ENCODE results near the gene ENGASE. TPM values are rescaled to one million over a fixed set of nuclear protein-coding genes. Genes with fewer than 3 reads are reported as not detected.

The ENGASE gene
- total RNA-seq, 1 experiment from 2014 or later: 50.0 TPM

DNA sequence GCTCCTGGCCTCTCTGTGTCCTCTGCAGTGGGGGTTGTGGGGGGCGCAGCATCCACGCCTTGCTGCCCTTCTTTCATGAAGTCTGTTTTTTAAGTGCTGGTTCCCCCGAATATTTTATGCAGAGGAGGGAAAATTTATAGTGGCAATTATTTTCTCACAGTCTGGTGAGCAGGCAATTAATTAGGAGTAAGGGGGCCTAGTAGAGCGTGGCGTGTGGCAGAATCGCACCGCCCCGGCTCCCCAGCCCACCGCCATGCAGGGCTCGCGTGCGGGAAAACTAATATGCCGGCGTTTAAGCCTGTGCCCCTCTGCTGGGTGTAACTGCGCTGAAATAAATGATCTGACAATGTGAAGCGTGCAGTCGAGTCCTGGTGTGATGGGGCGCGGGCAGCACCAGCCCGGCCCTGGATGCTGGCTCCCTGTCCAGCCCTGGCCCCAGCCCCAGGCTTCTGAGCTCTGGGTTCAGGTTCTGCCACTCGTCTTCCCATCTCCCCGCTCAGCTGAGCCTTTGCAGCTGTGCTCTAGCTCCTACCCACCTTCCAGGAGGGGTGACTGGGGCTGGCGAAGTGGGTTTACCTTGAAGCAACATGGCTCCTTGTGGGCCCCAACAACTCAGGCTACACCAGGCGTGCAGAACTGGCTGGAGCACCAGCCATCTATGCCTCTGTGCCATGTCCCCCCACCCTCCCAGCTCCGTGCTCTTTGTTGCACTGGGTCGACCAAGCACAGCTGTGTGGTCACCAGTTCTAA, 13.8 kb downstream of the ENGASE start:
- no peaks in the 10 kb centered on the region for H3K9me3 Mint-ChIP-seq (ENCODE audit: unreplicated experiment)
- Histone ChIP-seq H3K4me3 (ENCODE audit: low read depth, low read length) (no peak overlapping the region), H3K36me3 (ENCODE audit: control insufficient read depth, insufficient read depth, low read length) (peaks cover 1% of the 10 kb centered on the region), H3K9me3 (no peaks in the 10 kb centered on the region), H3K27me3 (replicated peaks; ENCODE audit: control insufficient read depth, insufficient read depth, low read length) (no peaks in the 10 kb centered on the region), H3K4me1 (no peaks in the 10 kb centered on the region)
- no peak overlapping the region for H3K27ac Mint-ChIP-seq (ENCODE audit: unreplicated experiment)
- intact Hi-C loops (cut with micrococcal nuclease; ENCODE audit: unreplicated experiment): no loop called here
- POLR2A ChIA-PET: no interaction called here
- BruUV-seq (replicated peaks): no TSS peak
- H3K36me3 Mint-ChIP-seq (ENCODE audit: insufficient read depth, unreplicated experiment): peaks cover 13% of the 10 kb centered on the region
- TF ChIP-seq, protein P1, sequence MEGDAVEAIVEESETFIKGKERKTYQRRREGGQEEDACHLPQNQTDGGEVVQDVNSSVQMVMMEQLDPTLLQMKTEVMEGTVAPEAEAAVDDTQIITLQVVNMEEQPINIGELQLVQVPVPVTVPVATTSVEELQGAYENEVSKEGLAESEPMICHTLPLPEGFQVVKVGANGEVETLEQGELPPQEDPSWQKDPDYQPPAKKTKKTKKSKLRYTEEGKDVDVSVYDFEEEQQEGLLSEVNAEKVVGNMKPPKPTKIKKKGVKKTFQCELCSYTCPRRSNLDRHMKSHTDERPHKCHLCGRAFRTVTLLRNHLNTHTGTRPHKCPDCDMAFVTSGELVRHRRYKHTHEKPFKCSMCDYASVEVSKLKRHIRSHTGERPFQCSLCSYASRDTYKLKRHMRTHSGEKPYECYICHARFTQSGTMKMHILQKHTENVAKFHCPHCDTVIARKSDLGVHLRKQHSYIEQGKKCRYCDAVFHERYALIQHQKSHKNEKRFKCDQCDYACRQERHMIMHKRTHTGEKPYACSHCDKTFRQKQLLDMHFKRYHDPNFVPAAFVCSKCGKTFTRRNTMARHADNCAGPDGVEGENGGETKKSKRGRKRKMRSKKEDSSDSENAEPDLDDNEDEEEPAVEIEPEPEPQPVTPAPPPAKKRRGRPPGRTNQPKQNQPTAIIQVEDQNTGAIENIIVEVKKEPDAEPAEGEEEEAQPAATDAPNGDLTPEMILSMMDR (IDR thresholded peaks at IDR 0.05; ENCODE audit: insufficient read depth in 1 of 2, low read depth in 1 of 2, low read length in 1 of 2, severe bottlenecking in 1 of 2, unreplicated experiment in 1 of 2): no peak
- no peak overlapping the region for H3K4me3 Mint-ChIP-seq (ENCODE audit: unreplicated experiment)
- H3K27me3 Mint-ChIP-seq (ENCODE audit: insufficient read depth, unreplicated experiment): no peaks in the 10 kb centered on the region
- CTCF ChIA-PET: interaction anchor here (0.8 to 1.6 kb wide), 10 partner anchors 14 to 305 kb away, joined by 3 to 18 read pairs (median 4); partner anchors contain the start of gene ENGASE
- no peaks in the 10 kb centered on the region for H3K4me1 Mint-ChIP-seq (ENCODE audit: low read depth, unreplicated experiment)
- DNase-seq: no peak

DNA sequence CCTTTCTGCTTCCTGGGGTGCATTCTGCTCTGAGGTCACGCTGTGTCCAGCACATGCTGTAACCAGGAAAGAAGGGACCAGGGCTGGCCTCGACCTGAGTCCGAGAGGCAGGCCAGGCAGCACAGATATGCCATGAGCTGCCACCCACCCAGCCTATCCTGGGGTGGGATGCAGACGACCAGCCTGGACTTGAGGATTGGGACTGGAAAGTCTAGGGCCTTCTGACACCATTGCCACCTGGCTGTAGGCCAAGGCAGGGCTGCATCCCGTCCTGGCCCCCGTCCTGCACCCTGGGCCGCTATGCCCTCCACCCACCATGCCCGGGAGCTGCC, 14.3 kb downstream of the ENGASE start:
- no peak overlapping the region for H3K27ac Mint-ChIP-seq (ENCODE audit: unreplicated experiment)
- TF ChIP-seq, protein P1 (IDR thresholded peaks at IDR 0.05; ENCODE audit: insufficient read depth in 1 of 2, low read depth in 1 of 2, low read length in 1 of 2, severe bottlenecking in 1 of 2, unreplicated experiment in 1 of 2): no peak
- no peaks in the 10 kb centered on the region for H3K4me1 Mint-ChIP-seq (ENCODE audit: low read depth, unreplicated experiment)
- no peaks in the 10 kb centered on the region for H3K27me3 Mint-ChIP-seq (ENCODE audit: insufficient read depth, unreplicated experiment)
- intact Hi-C loops (cut with micrococcal nuclease; ENCODE audit: unreplicated experiment): no loop called here
- Histone ChIP-seq H3K27me3 (replicated peaks; ENCODE audit: control insufficient read depth, insufficient read depth, low read length) (no peaks in the 10 kb centered on the region), H3K4me3 (ENCODE audit: low read depth, low read length) (no peak overlapping the region), H3K9me3 (no peaks in the 10 kb centered on the region), H3K4me1 (no peaks in the 10 kb centered on the region), H3K36me3 (ENCODE audit: control insufficient read depth, insufficient read depth, low read length) (peaks cover 1% of the 10 kb centered on the region)
- POLR2A ChIA-PET: no interaction called here
- CTCF ChIA-PET: interaction anchor here (0.8 to 1.6 kb wide), 2 partner anchors 62 to 304 kb away, joined by 3 to 4 read pairs; no protein-coding TSS in a partner anchor
- no peak for DNase-seq
- H3K4me3 Mint-ChIP-seq (ENCODE audit: unreplicated experiment): no peak overlapping the region
- BruUV-seq (replicated peaks): no TSS peak
- H3K36me3 Mint-ChIP-seq (ENCODE audit: insufficient read depth, unreplicated experiment): peaks cover 13% of the 10 kb centered on the region
- no peaks in the 10 kb centered on the region for H3K9me3 Mint-ChIP-seq (ENCODE audit: unreplicated experiment)

DNA sequence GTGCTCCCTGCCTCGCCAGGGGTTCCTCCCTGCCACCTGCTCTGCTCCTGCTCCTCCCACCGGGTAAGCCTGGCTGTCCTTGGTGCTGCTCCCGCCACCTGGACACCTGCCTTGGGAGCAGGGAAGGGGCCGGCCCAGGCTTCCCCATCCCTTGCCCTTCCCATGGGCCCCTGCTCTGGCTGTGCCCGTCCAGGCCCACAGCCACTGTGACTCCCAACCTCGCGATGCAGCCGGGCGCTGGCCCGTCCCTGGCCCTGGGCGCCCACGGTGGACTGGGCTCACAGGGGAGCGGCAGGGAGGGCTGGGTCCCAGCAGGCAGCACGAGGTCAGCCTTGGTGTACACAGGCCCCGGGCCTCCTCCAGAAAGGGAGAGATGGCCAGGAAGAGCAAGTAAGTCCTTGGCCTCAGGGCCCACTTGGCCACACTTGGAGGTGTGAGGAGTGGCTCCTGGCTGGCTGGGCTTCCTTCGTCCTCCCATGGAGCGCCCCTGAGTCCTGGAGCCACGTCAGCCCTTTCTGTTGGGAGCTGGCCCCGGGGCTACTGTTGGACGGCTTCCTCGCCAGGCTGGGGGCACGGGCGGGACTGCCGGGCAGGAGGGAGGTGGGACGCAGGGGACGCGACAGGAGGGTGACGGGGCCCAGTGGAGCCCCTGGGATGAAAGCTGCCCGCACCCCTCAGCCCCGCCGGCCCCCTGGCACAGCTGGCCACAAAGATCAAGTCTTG, 15.3 kb downstream of the ENGASE start:
- no peaks in the 10 kb centered on the region for H3K4me1 ChIP-seq
- H3K27me3 ChIP-seq (replicated peaks; ENCODE audit: control insufficient read depth, insufficient read depth, low read length): no peaks in the 10 kb centered on the region
- no peaks in the 10 kb centered on the region for H3K4me1 Mint-ChIP-seq (ENCODE audit: low read depth, unreplicated experiment)
- H3K9me3 Mint-ChIP-seq (ENCODE audit: unreplicated experiment): no peaks in the 10 kb centered on the region
- BruUV-seq (replicated peaks): no TSS peak
- no peak for DNase-seq
- ChIA-PET CTCF (interaction anchor here (1.6 kb wide), 1 partner anchor 63 kb away, joined by 4 read pairs; no protein-coding TSS in a partner anchor), POLR2A (no interaction called here)
- peaks cover 1% of the 10 kb centered on the region for H3K36me3 ChIP-seq (ENCODE audit: control insufficient read depth, insufficient read depth, low read length)
- TF ChIP-seq, protein P1 (IDR thresholded peaks at IDR 0.05; ENCODE audit: insufficient read depth in 1 of 2, low read depth in 1 of 2, low read length in 1 of 2, severe bottlenecking in 1 of 2, unreplicated experiment in 1 of 2): no peak
- no peaks in the 10 kb centered on the region for H3K9me3 ChIP-seq
- H3K36me3 Mint-ChIP-seq (ENCODE audit: insufficient read depth, unreplicated experiment): peaks cover 13% of the 10 kb centered on the region
- H3K27me3 Mint-ChIP-seq (ENCODE audit: insufficient read depth, unreplicated experiment): no peaks in the 10 kb centered on the region
- no peak overlapping the region for H3K27ac Mint-ChIP-seq (ENCODE audit: unreplicated experiment)
- intact Hi-C loops (cut with micrococcal nuclease; ENCODE audit: unreplicated experiment): no loop called here
- H3K4me3 ChIP-seq (ENCODE audit: low read depth, low read length): no peak overlapping the region
- no peak overlapping the region for H3K4me3 Mint-ChIP-seq (ENCODE audit: unreplicated experiment)
